ENCODE measurements around the gene PRCP.

The PRCP gene

DNA sequence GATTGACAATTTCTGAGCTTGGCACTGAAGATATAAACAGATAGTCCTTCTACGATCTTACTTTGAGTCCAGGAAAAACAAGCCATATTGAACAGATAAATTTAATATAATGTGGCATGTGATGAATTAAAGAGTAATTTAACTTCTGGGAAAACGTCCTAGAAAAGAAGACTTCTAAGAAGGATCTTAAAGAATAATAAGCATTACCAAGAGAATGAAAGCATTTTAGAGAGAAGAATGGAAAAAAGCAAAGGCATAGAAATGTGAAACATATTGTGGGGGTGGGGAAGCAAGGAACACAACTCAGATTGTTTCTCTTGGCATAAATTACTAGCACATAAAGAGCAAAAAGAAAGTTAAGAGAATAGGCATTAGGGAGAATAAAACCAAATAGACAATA lies 6.7 kb upstream of the PRCP start:
- no peak for DNase-seq

DNA sequence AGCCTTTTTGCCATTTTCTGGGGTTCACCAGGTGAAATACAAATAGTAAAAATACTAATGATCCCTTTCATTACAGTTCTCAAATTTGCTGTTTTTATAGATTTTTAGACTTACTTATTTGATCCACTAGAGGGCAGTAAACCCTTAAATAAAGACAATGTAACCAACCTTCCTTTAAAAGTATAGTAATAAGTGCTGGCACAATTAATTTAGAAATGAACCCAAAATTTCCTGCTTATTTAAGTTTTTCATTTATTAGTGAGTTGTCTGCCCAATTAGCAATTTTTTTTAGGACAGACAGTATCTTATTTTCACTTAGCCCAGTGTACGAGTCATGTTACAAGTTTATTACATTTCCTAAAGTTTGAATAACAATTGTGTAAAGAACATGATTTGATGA lies 6.0 kb upstream of the PRCP start:
- no peak for DNase-seq

DNA sequence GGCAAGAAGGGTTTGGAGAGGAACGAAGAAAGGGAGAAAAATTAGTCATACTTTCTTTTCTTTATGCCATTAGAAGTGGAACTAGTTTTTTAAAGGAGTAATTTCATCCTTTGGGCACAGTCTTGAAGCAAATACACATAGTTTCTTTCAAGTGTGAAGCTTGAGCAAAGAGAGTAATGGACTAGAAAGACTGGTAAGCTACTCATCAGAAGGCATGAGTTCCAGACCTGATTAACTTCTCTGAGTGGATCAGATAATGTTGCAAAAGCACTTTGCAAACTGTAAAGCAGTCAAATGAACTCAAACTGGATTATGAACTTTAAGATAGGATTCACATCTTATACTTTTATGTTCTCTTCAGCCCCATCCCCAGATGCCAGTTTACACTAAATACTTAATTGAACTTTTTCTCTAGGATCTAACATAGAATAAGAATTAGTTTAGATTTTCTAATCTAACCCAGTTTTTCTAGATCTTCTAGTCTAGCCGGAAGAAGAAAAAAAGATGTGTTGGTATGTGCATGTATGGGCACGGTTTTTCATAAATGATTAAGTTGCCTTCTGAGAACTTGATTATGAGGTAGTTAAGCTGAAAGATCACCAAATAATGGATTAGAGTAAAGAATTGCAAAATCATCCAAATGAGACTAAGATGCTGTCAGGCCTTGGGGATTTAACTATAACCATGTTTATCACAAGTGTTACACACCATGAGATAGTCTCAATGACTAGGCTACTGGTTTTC lies 3.8 kb upstream of the PRCP start:
- no peak for DNase-seq

DNA sequence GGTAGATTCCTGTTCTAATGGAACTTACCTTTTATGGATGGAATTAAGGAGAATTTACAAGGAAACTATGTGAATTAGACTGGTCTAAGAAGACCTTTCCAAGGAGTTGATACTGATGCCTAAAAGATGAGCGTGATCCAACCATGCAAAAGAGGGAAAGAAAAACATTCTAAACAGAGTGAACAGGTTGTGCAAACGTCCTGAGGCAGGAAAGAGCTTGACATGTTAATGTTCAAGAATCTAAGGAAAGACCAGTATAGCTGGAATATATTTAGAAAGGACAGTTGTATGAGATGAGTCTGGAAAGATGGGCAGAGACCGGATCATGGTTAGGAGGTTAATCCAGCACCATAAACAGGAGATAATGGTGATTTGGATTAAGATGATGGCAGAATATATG lies 2.6 kb upstream of the PRCP start:
- no peak for DNase-seq

DNA sequence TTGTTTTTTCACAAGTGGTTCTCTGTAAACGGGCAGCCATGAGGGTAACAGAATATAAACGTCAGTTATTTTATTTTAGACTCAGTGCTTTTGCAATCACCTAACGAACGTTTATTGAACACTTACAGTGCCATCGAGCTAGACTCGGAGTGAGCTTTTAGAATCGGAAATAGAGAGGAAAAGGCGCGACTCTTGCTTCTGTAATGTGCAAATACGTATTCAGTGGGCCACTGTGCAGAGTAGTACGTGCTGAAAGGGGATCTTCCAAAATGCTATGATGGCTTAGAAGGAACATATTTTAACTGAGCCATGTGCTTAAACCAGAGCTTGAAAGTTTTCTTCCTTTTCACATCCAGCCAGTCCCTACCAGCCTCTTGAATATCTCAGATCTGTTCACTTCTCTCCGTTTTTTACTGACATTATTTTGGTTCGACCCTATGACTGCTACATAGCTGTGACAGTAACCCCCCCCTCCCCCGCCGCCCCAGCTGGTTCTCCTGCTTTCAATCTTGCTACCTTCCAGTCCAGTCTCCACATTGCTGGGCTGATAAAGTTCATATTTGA lies 1.8 kb upstream of the PRCP start:
- no peak for DNase-seq

DNA sequence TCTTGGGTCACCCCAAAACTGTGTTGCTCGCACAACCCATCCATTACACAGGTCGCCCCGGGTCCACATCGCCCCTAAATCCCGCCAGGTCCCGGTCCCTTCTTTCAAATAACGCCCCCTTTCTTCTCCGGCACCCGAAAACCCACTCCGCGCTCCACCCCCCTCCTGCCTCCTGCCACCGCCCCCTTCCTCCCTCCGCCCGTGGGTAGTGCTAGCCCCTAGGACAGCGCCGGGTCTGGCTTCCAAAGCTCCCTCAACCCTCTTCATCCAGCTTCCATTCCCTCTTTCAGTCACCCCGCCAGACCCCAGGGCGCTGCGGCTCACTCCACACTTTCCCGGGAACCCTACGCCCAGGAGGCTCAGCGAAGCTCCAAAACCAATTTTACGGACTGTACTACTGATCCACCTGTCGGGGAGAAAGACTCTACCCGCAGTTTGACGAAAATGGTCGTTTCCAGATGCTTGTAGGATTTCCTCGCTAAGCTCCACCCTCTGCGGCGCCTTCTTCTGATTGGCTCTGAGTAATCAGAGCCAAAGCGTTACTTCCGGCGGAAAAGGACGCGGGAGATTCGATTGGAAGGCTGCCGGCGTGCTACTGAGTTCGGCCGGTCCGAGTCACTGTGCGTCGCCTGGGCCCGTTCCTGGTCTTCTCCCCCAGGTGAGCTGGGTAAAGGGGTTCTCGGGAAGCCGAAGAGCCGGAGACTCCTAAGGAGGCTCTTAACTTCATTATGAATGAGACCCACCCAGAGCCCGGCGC lies 1.1 kb upstream of the PRCP start, which contains the start of gene DDIAS:
TSS of gene DDIAS (plus strand) at position 572 of the 757 bp plus-strand sequence. CDS start 13,003 bp downstream, outside the sequence.
- peak; percentile 75 to 87 (median 82) for DNase-seq

DNA sequence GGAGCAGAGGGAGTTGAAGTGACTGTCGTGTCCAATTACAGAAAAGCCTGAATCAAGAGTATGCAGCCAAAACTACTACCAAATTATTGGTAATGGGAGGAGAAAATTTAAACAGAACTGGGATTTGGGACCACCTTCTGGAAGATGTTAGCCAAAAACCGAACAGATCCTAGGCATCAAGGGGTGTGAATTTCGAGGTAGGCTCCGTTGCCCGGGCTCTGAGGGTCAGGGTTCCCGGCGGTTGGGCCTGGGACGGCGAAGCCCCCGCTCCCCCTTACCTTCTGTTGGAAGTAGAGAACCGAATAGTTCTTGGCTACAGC lies 313 bp downstream of the PRCP start:
- DNase-seq: no peak

DNA sequence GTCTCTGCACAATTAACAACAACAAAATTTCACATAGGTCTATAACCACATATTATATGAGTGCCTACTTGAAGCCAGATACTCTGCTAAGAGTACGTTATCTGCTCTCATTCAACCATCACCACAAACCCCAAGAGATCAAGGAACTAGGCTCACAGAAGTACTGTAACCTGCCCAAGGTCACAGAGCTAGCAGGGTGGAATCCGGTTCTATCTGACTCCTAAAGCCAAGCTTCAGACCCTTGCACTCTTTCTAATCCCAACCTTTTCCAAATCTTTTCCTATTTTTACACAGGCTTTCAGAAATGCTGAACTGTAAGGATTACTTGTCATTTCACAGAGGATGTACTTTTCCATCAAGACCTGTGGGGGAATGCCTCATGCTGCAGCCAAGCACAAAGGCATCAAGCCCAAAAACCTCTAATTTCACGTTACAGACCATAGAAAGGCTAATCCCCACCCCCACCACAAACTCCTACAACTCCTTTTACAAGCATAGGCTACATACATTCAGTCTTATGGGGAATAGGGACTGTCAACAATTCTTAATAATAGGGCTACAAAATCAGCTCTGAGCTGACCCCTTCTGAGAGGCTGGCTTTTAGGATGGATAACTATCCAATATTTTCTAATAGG lies 927 bp downstream of the PRCP start:
- no peak for DNase-seq

DNA sequence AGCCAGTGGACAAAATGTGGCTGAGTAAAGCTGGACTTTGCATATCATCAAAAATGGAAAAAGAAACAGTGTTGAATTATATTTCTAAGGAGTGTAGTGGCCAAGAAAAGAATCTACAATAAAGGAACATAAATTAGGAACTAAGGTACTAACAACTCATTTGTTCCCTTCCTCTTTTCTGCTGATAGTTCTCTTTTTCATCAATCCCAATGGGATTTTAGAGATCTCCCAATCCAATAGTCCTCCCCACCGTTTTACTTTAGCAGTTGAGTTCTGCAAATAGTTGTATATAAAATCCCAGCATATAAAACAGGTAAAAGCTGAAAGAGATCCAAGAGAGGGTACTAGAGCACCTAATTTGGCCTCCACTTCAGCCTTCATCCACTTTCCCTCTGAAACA lies 2.0 kb downstream of the PRCP start:
- DNase-seq: no peak

DNA sequence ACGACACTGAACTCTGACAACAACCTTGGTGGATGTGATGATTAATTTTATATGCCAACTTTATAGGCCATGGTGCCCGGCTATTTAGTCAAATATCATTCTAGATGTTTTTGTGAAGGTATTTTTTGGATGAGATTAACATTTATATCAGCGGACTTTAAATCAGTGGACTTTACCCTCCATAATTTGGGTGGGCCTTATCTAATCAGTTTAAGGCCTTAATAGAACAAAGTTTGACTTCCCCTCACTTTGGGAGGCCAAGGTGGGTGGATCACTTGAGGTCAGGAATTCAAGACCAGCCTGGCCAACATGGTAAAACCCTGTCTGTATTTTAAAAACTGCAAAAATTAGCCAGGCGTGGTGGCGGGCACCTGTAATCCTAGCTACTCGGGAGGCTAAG lies 4.0 kb downstream of the PRCP start:
- DNase-seq: no peak

DNA sequence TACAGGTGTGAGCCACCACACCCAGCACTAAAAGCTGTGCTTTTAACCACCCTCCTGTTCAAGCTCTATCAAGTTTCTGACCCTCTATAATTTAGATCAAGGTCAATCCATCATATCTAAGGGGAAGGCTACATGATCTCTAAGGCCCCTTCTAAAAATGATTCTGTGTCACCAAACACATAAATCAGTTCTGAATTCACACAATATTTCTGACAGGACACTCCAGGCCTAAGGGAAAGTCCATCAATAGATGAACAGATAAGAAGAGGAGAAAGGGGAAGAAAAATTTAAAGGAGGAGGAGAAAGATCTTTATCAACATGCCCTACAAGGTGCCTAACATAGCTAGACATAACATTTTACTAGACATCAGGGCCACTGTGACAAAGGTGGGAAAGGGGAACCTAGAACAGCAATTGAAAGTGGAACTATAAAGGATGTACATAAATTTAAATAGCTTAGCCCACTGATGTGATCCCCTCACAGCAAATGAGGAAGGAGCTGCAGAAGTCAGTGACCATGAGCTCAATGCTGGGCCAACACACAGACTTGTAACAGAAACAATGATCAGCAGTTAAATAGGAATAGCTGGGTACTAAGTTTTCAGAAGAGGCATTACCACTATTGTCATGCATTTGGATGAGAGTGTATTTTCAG lies 4.7 kb downstream of the PRCP start:
- no peak for DNase-seq

DNA sequence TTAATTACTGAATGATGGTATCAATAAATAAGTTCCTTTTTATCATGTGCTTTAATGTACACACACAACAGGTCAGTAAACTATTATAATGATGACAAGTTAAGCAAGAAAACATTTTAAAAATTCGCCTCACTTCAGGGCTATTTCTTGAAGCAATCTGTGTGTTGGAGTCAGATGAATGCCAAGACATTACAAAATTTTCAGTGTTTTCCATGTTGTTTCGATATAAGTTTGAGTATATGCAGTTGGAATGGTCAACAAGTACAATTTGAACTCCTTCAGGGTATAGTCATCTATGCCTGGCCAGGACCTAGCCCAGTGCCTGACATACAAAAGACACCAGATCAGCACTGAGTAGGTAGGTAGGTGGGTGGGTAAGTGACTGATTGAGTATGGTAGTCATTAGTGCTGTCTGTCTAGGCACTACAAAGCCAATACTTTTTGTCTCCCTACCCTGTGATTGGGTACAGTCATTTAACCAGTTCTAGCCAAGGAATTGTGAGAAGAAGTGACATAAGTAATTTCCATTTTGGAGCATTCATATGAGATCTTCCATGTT lies 7.5 kb downstream of the PRCP start:
- DNase-seq: no peak

DNA sequence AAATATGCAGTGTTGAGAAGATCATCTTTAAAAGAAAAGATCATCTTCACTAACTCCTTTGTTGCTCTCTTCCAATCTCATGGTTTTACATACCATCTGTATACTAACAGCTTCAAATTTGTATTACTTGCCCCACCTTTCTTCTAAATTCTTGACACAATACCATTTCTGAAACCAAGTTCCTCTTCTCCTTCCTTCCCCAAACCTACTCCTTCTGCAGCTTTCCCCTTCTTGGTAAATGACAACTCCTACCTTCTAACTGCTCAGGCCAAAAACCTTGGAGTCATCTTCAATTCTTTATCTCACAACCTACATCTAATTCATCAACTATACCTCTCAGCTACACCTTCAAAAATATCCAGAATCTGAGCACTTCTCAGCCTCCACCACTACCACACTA lies 9.3 kb downstream of the PRCP start:
- no peak for DNase-seq

DNA sequence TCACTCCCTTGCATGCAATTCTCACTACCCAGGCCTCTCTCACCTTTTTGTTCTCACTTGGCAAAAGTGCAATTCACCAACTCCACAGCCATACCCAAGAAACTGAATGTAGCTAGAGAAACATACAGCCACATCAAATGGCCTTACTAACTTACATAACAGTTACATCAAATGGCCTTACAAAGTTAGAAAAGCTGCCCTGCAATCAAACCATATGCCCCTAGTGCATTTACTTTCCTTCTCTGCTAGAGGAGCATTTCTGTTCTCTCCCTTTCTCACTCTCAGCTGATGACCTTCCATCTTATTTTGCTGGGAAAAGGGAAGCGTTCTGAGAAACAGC lies 10.3 kb downstream of the PRCP start:
- no peak for DNase-seq

DNA sequence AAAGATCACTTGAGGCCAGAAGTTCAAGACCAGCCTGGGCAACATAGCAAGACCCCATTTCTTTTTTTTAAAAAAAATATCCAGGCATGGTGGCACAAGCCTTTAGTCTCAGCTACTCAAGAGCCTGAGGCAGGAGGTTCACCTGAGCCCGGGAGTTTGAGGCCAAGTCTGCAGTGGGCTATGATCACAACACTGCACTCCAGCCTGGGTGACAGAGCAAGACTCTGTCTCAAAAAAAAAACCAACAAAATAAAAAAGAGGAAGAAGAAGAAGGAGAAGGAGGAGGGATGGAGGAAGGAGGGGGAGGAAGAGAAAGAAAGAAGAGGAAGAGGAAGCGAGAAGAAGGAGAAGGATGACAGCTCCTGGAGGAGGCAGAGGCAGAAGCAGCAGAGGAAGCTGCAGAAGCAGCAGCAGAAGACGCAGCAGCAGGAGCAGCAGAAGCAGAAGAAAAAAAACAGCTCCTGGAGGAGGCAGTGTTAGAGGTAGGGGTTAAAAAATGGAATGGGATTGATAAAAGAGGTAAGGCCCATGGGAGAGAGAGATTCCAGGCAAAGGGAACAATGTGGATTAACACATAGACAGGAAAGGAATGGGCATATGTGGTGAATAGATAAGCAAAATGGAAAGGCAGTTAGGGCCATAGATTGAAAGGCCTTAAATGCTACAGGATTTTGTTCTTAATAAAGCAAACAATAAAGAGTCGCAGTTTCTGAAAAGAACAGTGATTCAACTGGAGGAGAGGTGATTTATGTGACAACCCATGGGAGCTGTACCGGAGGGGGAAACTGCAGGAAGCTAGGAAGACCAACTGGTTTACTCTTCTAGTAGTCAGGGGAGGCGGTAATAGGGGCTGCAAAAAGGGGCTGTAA lies 10.9 kb downstream of the PRCP start:
- DNase-seq: no peak

DNA sequence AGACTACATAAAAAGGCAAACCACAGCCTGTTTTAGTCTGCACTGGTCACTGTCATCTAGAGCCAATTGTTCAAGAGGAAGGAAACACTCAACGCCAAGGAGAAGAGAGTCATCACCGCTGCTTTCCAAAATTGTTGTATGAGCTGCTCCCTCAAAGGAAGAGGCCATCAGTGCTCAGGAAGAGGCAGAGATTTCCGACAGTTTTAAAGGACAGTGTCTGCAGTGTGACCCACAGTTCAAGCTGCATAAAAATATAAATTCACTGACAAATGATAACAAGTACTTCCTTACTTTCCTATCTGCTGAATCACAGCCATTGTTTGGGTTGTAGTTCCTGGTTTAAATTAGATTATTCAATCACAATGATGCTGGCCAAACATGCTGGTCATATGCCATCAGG lies 16.4 kb downstream of the PRCP start:
- DNase-seq: no peak

DNA sequence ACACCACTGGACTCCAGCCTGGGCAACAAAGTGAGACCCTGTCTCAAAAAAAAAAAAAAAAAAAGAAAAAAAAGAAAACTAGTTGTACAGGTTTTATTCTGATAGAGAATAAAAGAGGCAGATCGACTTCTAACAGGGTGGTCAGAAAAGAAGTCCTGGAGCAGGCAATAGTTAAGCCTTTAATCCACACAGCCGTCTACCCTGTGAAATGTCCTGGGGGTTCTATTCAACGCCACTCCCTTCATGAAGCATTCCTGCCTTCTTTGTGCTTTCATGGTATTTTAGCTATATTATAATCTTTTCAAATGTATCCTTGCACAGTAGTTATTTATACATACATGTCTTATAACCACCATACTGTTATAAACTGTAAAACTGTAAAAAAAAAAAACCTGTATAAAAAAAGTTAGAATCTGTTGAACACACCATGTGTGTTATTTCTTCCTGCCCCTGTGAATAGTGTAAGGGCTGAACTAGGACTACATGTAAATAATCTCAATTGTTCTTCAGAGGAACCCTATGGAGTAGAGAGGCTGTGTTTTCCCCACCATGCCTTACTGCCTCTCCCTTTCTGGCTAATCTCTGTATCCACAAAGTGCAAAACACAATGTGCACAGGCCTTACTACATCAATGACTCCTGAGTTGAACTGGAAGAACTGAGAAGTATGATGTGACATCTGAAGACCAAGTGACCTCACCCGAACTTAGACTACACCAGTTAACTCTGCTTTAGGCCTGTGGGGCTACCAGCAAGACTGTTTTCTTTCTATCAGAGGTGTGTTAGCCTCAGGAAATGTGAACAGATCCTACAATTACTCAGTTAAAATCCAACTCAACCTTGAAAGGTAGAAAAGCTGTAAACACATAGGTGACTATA lies 25.3 kb downstream of the PRCP start:
- no peak for DNase-seq

DNA sequence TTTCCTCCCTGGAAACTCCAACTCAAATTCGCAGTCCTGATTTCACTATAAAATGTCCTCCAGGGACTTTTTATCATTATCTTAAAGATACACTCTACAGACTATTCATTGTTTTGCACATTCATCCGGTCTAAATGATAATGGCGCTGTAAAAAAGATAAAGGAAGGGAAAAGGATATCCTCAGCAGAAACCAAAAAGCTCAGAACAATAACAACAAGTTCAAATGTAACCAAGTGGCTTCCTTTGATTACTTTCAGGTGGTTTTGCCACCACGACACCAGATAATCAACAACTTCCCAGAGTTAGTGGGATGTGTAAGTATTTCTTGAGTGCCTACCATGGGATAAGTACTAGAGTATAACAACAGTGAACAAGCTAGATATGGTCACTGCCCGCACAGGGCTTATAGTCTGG lies 26.3 kb downstream of the PRCP start:
- DNase-seq: no peak

DNA sequence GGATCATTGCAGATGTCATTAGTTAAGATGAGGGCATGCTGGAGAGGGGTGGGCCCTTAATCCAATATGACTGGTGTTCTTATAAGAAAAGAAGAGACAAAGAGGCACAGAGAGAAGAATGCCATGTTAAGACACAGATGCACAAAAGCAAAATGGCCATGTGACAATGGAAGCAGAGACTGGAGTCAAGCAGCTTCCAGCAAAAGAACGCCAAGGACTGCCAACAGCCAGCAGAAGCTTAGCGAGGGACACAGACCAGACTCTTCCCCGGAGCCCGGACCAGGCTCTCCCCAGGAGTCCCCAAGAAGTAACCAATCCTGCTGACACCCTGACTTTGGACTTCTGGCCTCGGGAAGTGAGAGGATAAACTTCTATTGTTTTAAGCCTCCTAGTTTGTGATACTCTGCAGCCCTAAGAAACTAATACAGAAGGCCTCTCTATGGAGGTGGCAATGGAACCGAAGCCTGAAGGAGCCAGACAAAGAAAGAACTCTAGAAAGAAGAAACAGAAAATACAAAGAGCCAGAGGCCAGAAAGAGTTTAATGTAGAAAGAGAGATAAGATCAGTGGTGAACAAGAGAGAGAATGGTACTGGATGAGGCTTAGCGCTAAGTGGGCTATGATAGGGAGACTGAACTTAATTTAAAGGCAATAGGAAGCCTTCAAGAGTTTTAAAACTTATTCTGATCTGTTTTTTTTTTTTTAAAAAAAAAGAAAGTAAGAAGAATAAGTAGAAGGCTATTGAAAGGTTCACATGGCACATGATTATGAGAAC lies 27.7 kb downstream of the PRCP start:
- no peak for DNase-seq

DNA sequence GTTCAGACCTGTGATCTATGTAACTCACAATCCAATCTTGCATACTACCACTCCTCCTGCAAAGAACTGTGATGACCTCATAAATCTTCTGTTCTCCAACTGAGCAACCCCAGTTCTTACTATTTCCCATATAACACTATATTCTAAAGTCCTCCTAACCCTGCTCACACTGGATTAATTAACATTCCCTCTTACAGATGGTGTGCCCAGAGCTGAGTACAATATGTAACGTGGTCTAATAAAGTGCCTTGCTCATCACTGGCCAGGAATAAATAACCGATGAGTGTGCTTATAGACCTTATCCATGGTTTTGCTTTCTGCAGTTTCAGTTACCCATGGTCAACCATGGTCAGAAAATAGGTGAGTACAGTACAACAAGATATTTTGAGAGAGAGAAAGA lies 28.6 kb downstream of the PRCP start:
- DNase-seq: no peak

Data from activated CD4-positive, CD25-positive, alpha-beta regulatory T cell (primary cell).